ENCODE data around the gene PTRHD1. TPM values are rescaled to one million over a fixed set of nuclear protein-coding genes. Genes with fewer than 3 reads are reported as not detected.
A peak's percentile ranks its signal among the peaks of the same experiment; 100 is the strongest.

The PTRHD1 gene, protein sequence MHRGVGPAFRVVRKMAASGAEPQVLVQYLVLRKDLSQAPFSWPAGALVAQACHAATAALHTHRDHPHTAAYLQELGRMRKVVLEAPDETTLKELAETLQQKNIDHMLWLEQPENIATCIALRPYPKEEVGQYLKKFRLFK
- 46.2 and 48.6 TPM in 2 replicates for total RNA-seq (2021; fragmentation: NEBNext Ultra II Directional; extraction: Animal tissue kit (Norgen Biotek cat#: 25700))
- 91.9 and 101 TPM in 2 replicates for polyA plus RNA-seq (2011; rRNA removed)
- polyA plus RNA-seq (2011; cell fraction: cytosol; rRNA removed): 80.9 TPM
- 58.7 TPM for polyA plus RNA-seq (2011; cell fraction: nucleus; rRNA removed)
- 72.5 to 81.1 TPM (median 75.3 TPM) in 4 replicates for polyA plus RNA-seq (2012, experiment 1 of 2)
- polyA plus RNA-seq (2012, experiment 2 of 2): 52.9 TPM
- 89.7 TPM for polyA plus RNA-seq (2013, experiment 1 of 2)
- polyA plus RNA-seq (2013, experiment 2 of 2): 84.1 TPM
- polyA minus RNA-seq (2011; rRNA and poly(A)+ RNA removed): 18.9 and 21.6 TPM in 2 replicates
- polyA minus RNA-seq (2011; cell fraction: cytosol; rRNA and poly(A)+ RNA removed): 12.1 TPM
- polyA minus RNA-seq (2011; cell fraction: nucleus; rRNA and poly(A)+ RNA removed): 22.8 TPM
- long read RNA-seq, experiment 1, transcript PTRHD1-201 (2 exons, 1,105 nt): major isoform, 58 of 60 reads
- long read RNA-seq, experiment 1, partial matches to known transcripts: 0 of 60 reads
- long read RNA-seq, experiment 1, other reads (novel, unspliced or antisense): 1 of 60 reads
- long read RNA-seq, experiment 2, transcript PTRHD1-201 (2 exons, 1,105 nt): major isoform, 11 of 13 reads
- long read RNA-seq, experiment 2, partial matches to known transcripts: 0 of 13 reads
- long read RNA-seq, experiment 2, other reads (novel, unspliced or antisense): 2 of 13 reads

DNA sequence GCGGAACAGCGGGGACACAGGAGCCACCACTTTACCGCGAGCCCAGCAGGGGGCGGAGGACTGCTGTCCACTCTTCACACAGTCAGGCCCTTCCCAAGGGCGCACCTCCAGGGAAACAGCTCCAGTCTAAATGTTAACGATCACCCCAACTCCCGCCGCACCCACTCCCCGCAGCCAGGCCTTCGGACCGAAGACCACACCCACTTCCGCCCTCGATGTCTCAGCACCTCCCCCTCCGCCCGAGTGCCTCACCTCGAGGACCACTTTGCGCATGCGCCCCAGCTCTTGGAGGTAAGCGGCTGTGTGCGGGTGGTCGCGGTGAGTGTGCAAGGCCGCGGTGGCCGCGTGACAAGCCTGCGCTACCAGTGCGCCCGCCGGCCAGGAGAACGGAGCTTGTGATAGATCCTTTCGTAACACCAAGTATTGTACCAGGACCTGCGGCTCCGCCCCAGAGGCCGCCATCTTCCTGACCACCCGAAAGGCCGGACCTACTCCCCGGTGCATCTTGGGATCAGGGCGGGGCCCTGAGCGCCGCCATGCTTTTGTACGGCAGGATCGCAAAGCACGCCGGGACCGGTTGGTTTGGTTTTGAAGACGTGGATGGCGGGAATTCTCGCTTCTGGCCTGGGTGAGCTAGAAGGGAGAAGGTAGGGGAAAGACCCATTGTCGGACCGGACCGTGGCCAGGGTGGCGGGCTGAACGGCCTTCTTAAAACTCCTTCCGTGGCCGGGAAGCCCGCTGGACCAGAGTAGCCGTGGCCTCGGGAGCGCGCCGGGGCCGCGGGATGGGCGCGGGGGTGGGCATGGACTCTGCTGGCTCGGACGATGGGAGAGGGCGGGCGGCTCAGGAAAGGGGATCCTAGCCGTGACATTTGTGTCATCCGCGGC is at the start of gene PTRHD1, which contains the start of gene CENPO:
PTRHD1 (minus strand) TSS at position 518 of the 887 bp plus-strand sequence; CDS start at position 504, 14 bp downstream.
CENPO (plus strand) TSS at position 552 of the 887 bp plus-strand sequence. CDS start 495 bp downstream, outside the sequence.
- Histone ChIP-seq H3K4me1 (replicated peaks in 1 of 4; ENCODE audit: control insufficient read depth in 3 of 4, insufficient read depth in 4 of 4, low read length in 3 of 4) (peaks cover 0 to 7% (median 6%) of the 10 kb centered on the region in 4 experiments; a peak in 4 of 7 replicates), H4K8ac (ENCODE audit: extremely low read depth, insufficient read depth, low read length) (peak within 1 kb of the TSS; percentile 100), H2BK20ac (ENCODE audit: low read length) (no peak within 1 kb of the TSS), H3K79me1 (ENCODE audit: low read depth, low read length) (peaks cover 12% of the 10 kb centered on the region), H3K9me3 (ENCODE audit: insufficient read depth in 2 of 2, low read depth in 1 of 2, low read length in 1 of 2) (no peaks in the 10 kb centered on the region), H3K27me3 (replicated peaks in 1 of 4; ENCODE audit: control insufficient read depth in 3 of 4, extremely low read depth in 1 of 4, insufficient read depth in 3 of 4, low read length in 3 of 4) (no peaks in the 10 kb centered on the region), H3K4ac (replicated peaks; ENCODE audit: insufficient read length, low read depth, low read length) (peak within 1 kb of the TSS; percentile 100), H3K23me2 (ENCODE audit: low read depth, low read length) (peaks cover 8% of the 10 kb centered on the region; the same call in 1 of the 2 replicates), H3K56ac (replicated peaks; ENCODE audit: insufficient read length, low read depth, low read length) (peak within 1 kb of the TSS; percentile 97), H3K23ac (ENCODE audit: insufficient read length) (no peak within 1 kb of the TSS), H3K4me2 (ENCODE audit: insufficient read depth in 1 of 2, low read depth in 2 of 2, low read length in 2 of 2) (peak within 1 kb of the TSS; percentile 88 to 93), H2AFZ (ENCODE audit: low read length) (peak within 1 kb of the TSS; percentile 93; the same call in 1 of the 2 replicates), H4K20me1 (replicated peaks in 1 of 2; ENCODE audit: control insufficient read depth in 1 of 2, insufficient read depth in 2 of 2, low read length in 2 of 2) (peaks cover 0 to 5% of the 10 kb centered on the region in 2 experiments), H2BK120ac (replicated peaks; ENCODE audit: low read depth, low read length) (peak within 1 kb of the TSS; percentile 91), H3K4me3 (ENCODE audit: extremely low read depth in 1 of 4, insufficient read depth in 2 of 4, low read depth in 3 of 4, low read length in 4 of 4) (peak within 1 kb of the TSS; percentile 74 to 98 (median 86)), H3K36me3 (ENCODE audit: control insufficient read depth in 2 of 4, insufficient read depth in 4 of 4, low read length in 3 of 4) (peaks cover 2 to 26% (median 8%) of the 10 kb centered on the region in 4 experiments; a peak in 5 of 8 replicates), H2BK12ac (ENCODE audit: low read depth, low read length) (peak within 1 kb of the TSS; percentile 99), H2BK15ac (ENCODE audit: low read length) (no peak within 1 kb of the TSS), H3K18ac (ENCODE audit: extremely low read depth, low read length) (peak within 1 kb of the TSS; percentile 100), H3K79me2 (ENCODE audit: control insufficient read depth in 1 of 2, insufficient read depth in 2 of 2, low read length in 2 of 2) (peaks cover 20 to 46% of the 10 kb centered on the region in 2 experiments), H3K14ac (ENCODE audit: insufficient read length) (no peak within 1 kb of the TSS), H2BK5ac (ENCODE audit: low read depth, low read length) (peak within 1 kb of the TSS; percentile 100), H3K27ac (ENCODE audit: low read depth, low read length) (peak within 1 kb of the TSS; percentile 100), H3K9ac (replicated peaks in 1 of 4; ENCODE audit: extremely low read depth in 1 of 4, low read depth in 3 of 4, low read length in 3 of 4) (peak within 1 kb of the TSS; percentile 97 to 100 (median 98)), H4K91ac (replicated peaks; ENCODE audit: insufficient read length, low read length) (peak within 1 kb of the TSS; percentile 100), H4K5ac (ENCODE audit: insufficient read length, low read depth, low read length) (peak within 1 kb of the TSS; percentile 99), H2AK5ac (ENCODE audit: low read depth, low read length) (peak within 1 kb of the TSS; percentile 58; the same call in 1 of the 2 replicates)
- FAIRE-seq (no peak), DNase-seq (ENCODE audit: low read depth in 1 of 2, low spot score in 2 of 2) (peak; percentile 90 to 94)
- 2% methylated on average over 71 of the region's 74 CpGs; no CpG with 5 or more reads in 1 of the 2 experiments for WGBS, 2 experiments (ENCODE audit: extremely low coverage in 1 of 2, insufficient coverage in 1 of 2, insufficient read length in 1 of 2, insufficient replicate concordance in 2 of 2, low coverage in 1 of 2, low lambda C conversion rate in 2 of 2, missing lambda C conversion rate in 1 of 2)
- ChIA-PET POLR2A (ENCODE audit: partially characterized antibody) (interaction anchor here (0.6 to 2.0 kb wide), 21 partner anchors 9 to 383 kb away, joined by 3 to 22 read pairs (median 4); no protein-coding TSS in a partner anchor), CTCF (ENCODE audit: partially characterized antibody) (interaction anchor here (0.6 to 4.0 kb wide), 8 partner anchors 10 to 383 kb away, joined by 3 to 37 read pairs (median 4); no protein-coding TSS in a partner anchor)
- no peak for TF ChIP-seq CBX5 (IDR thresholded peaks at IDR 0.05; ENCODE audit: low read depth, low read length)
- peak; percentile 19; the same call in 1 of the 2 replicates for TF ChIP-seq SP1 (IDR thresholded peaks at IDR 0.05; ENCODE audit: low read depth, low read length)
- TF ChIP-seq EP300 (IDR thresholded peaks at IDR 0.05; ENCODE audit: borderline replicate concordance in 1 of 2, low read depth in 2 of 2, low read length in 2 of 2): peak in 1 of 2 experiments; percentile 61; a peak in 1 of 3 replicates
- TF ChIP-seq, protein P1, sequence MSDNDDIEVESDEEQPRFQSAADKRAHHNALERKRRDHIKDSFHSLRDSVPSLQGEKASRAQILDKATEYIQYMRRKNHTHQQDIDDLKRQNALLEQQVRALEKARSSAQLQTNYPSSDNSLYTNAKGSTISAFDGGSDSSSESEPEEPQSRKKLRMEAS (IDR thresholded peaks at IDR 0.05): peak; percentile 60
- TF ChIP-seq RXRA (IDR thresholded peaks at IDR 0.05; ENCODE audit: insufficient read depth, low read depth, low read length): no peak
